Omental fat pad (tissue), 4 donors: ENCODE measurements around the gene SLC16A3. TPM values are rescaled to one million over a fixed set of nuclear protein-coding genes. Genes with fewer than 3 reads are reported as not detected.

Experiments
- ATAC-seq: fragments of 150-250 bp; one replicate; pipeline ENCODE4 v1.9.1; 2016; ENCODE audit warnings: mild to moderate bottlenecking, moderate library complexity; ENCODE audit not compliant: low FRiP score
- DNase-seq: peaks from one replicate; pipeline ENCODE4 v3.0.0-alpha.2; 2019; ENCODE audit warnings: low spot score
- total RNA-seq, 4 donors: library from RNA; depleted of rRNA; stranded (reverse); fragments of >200 nt; gene quantifications; one replicate each; pipeline ENCODE4 v1.1.0, GENCODE V29; 2016
- TF ChIP-seq, protein P1 (sequence below), 3 donors: fragments of 450-650 bp; IDR thresholded peaks; one replicate each; pipeline ENCODE4 v1.5.1; 2016 to 2017; ENCODE audit warnings: antibody characterized with exemption in 3 of 3, mild to moderate bottlenecking in 3 of 3, moderate library complexity in 2 of 3

SLC16A3 gene
- total RNA-seq, 4 donors from 2014 or later = 25.1 to 68.0 (median 27.5) TPM

DNA sequence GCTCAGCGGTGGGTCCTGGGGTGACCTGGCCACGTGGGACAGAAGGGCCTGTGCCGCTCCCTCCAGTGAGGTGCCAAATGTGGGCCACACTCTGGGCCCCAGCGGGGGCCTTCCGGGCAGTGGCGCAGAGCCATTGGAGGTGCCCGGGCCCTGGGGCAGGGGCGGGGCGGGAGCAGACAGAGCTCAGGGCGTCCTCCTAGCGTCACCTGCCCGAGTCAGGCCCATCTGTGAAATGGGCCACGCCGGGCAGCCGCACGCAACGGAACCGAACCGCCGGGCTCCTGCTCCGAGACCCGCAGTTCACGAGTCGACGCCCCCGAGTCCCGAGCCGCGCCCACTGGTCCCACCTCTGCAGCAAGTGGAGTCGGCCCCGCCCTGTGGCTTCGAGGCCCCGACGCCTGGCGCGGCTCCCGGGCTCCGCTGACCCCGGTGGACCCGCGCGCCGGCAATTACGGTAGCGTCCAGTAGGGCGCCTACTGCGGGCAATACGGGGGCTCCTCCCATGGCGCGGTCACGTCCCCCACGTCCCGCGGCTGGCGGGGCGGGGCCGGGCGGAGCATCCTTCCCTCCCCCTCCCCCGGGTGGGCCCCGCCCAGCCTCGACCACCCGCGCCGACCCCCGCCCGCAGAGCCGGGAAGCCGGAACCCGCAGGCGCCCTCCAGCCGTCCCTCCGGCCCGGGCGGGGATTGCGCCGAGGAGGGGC is 1.9 kb downstream of the SLC16A3 start:
- ATAC-seq (peak; percentile 50), DNase-seq (no peak)
- TF ChIP-seq, protein P1, sequence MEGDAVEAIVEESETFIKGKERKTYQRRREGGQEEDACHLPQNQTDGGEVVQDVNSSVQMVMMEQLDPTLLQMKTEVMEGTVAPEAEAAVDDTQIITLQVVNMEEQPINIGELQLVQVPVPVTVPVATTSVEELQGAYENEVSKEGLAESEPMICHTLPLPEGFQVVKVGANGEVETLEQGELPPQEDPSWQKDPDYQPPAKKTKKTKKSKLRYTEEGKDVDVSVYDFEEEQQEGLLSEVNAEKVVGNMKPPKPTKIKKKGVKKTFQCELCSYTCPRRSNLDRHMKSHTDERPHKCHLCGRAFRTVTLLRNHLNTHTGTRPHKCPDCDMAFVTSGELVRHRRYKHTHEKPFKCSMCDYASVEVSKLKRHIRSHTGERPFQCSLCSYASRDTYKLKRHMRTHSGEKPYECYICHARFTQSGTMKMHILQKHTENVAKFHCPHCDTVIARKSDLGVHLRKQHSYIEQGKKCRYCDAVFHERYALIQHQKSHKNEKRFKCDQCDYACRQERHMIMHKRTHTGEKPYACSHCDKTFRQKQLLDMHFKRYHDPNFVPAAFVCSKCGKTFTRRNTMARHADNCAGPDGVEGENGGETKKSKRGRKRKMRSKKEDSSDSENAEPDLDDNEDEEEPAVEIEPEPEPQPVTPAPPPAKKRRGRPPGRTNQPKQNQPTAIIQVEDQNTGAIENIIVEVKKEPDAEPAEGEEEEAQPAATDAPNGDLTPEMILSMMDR (IDR thresholded peaks at IDR 0.05) = peak in 1 of 3 donors; percentile 54

DNA sequence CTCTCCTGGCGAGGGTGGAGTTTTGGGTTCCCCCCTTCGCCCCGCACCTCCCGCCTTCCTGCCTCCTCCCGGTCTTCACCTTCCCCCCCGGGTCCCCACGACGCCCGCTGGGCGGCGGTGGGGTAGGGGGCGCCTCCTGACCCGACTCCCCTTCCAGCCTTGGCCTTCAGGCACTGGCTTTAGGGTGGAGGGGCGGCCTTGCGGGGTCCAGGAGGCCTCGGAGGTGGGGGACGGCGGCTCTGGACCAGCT is 2.4 kb downstream of the SLC16A3 start:
- peak; percentile 1 for ATAC-seq
- no peak for DNase-seq
- TF ChIP-seq, protein P1 (IDR thresholded peaks at IDR 0.05) = no peak

DNA sequence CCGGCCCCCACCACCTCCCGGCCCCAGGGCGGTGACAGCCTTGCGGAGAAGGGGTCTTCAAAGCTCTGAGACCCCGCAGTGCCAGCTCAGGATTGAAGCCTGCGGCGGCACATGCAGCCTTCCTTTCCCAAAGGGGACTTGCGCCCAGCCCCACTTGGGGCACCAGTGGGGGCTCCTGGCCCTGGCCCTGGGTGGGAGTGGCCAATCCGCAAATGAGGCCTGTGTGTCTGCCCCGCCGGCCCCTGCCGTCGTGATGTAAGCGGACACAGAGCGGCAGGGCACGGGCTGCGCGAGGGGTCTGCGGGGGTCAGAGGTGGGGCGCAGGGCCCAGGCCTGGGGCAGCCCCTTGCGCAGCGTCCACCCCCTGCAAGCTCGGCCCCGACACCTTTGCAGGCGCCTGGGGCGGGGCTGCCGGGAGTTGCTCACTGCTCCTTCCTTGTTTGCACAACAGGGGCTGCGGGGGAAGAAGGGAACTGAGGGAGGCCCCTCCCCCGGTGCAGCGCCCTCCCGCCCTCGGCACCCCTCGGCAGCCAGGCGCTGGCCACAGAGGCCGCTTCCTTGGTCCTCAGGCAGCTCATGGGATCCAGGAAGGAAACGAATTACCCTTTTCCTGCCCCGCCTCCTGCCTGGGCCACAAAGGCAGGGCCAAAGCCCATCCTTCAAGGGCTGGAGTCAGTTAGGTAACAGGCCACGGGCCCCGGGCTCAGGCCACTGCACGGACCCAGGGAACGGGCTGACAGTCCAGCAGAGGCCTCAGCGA is 2.9 kb downstream of the SLC16A3 start:
- ATAC-seq = peak; percentile 40

DNA sequence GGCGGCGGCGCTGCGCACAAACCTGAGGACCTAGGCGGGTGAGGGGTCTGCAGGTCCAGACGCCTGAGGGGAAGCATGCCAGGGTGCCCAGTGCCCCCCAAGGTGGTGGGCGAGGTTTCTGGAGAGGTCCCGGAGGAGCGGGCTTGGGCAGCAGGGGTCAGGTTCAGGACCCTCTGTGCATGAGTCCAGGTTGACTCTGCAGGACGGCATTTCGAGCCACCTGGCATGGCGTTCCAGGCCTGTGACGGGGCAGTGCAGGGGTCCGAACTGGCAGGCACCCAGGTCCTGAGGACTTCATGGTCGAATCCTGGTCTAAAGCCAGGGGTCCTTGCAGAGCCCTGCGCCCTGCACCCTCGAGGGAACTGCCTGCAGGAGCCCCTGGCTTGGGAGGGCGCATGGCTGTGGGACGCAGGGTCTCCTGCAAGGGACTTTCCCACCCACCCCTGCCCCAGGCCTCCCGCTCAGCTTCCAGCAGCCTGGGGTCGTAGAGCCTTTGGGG is 3.5 kb downstream of the SLC16A3 start:
- DNase-seq = no peak

More for the DNA sequence above, 2.9 kb downstream of the SLC16A3 start:
- no peak for DNase-seq
- TF ChIP-seq, protein P1 (IDR thresholded peaks at IDR 0.05) = no peak

DNA sequence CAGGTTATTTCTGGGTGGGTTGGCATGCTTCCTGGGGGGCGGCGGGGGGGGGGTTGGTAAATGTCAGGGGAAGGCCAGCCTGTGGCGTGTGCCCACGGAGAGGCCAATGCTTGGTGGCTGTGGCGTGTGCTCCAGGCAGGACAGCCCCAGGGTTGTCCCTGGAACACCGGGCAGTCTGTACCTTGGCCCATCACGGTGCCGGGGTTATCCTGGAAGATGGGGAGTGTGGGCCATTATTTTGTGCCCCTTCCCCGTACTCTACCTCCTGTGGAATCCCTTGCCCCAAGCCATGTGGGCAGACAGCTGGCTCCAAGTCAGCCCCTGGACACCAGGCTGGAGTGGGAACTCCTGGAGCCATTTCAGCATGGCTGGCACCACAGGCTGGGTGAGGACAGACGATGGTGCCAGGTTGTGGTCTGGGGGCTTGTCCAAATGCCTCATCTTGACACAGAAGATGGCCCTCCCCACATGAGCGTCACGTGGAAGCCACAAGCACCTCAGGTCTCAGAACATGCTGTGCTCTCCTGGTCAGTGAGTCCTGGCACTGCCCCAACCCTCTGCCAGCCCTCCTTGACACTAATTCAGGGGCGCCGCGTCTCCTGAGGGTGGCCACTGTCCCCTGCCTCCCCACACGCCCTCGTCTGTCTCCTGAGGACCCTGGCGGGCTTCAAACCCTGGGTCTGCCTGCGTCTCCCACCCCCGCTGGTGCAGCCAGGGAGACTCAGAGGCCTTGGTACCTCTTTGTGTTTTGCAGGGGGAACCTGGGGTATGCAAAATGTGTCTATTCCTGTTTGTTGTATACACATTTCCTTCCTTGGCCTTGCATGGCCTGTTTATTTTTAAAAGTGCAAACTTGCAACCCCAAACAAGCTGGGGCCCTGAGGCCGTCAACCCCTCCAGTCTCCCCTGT is 4.3 kb downstream of the SLC16A3 start:
- TF ChIP-seq, protein P1 (IDR thresholded peaks at IDR 0.05) = no peak
- ATAC-seq (no peak), DNase-seq (no peak)

More for the DNA sequence above, 3.5 kb downstream of the SLC16A3 start:
- TF ChIP-seq, protein P1 (IDR thresholded peaks at IDR 0.05) = no peak
- ATAC-seq = no peak

DNA sequence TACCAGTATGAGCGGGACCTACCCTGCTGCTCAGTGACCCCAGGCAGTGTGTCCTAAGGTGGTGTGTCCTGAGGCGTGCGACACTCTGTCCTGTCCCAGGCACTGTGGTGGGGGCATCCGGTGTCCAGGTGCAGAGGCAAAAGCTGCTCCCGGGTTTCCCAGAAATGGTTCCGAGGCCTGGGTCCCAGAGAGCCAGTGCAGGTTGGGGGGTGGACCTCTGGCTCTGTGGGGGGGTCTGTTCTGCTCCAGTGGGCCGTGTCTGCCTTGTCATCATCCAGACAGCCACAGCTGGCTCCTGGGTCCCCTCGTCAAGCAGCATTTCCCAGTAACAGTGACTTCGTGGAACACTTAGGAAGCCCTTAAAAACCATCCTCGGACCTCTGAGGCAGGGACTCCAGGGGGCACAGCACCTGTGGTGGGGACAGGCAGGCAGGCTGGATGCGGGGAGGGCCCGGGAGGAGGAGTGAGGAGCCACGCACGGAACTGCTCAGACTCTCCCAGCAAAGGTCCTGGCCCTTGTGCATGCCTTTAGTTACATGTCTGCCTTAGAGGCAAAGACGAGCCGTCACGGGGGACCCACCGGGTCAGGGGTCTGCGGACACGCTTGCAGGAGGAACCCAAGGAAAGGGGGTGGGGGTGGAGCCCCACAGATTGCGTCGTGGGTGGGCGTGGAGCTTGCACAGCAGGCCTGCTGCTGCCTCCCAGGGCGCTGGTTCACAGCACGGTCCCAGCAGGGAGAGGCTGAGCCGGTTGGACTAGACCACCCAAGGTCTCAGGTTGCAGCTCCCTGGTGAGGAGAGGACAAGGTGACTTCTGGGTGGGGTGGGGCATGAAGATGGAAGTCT is 5.6 kb downstream of the SLC16A3 start:
- TF ChIP-seq, protein P1 (IDR thresholded peaks at IDR 0.05) = no peak
- DNase-seq (no peak), ATAC-seq (no peak)
